ENCODE results near the gene MBNL2. TPM values are rescaled to one million over a fixed set of nuclear protein-coding genes. Genes with fewer than 3 reads are reported as not detected.
A peak's percentile ranks its signal among the peaks of the same experiment; 100 is the strongest.

The MBNL2 gene
- total and polyA plus RNA-seq, 10 of the 15 experiments (the other 5 are each of a cell fraction or from before 2014, with no cell fraction given), result 1.6 to 9.7 (median 6.7) TPM

- FAIRE-seq (no peak), ATAC-seq (0 out of 3 replicates have a peak, but pooled peaks have one; percentile 2), DNase-seq (ENCODE audit: low read depth, low spot score) (no peak)
- H3K4me1 ChIP-seq (ENCODE audit: control insufficient read depth, insufficient read depth, low read length), result peaks cover 12% of the 10 kb centered on the region; the same call in 1 of the 2 replicates
- no peaks in the 10 kb centered on the region for H3K36me3 ChIP-seq (ENCODE audit: control insufficient read depth in 2 of 2, insufficient read depth in 2 of 2, low read length in 1 of 2)
- H3K4me3 ChIP-seq, result peak overlapping the region; percentile 70; the same call in 1 of the 2 replicates
- ChIA-PET SMC1A (ENCODE audit: uncharacterized antibody, unreplicated experiment) (interaction anchor here (0.6 to 4.5 kb wide), 12 partner anchors 11 to 234 kb away, joined by 3 to 29 read pairs (median 12); partner anchors contain the start of gene RAP2A), POLR2A (interaction anchor here (0.6 to 4.7 kb wide), 8 partner anchors 11 to 222 kb away, joined by 3 to 37 read pairs (median 3); partner anchors contain the start of gene RAP2A), RAD21 (ENCODE audit: unreplicated experiment) (interaction anchor here (0.7 to 4.4 kb wide), 5 partner anchors 16 to 207 kb away, joined by 3 to 18 read pairs (median 4); no protein-coding TSS in a partner anchor), CTCF (interaction anchor here (0.7 to 6.1 kb wide), 7 partner anchors 13 to 348 kb away, joined by 3 to 62 read pairs (median 4); no protein-coding TSS in a partner anchor)
- WGBS (ENCODE audit: insufficient coverage, insufficient replicate concordance, low lambda C conversion rate, missing lambda C conversion rate), result 85% methylated on average over 8 of the region's 8 CpGs
- in situ Hi-C loops (cut with MboI) (no loop called here), intact Hi-C loops (cut with micrococcal nuclease; ENCODE audit: unreplicated experiment) (no loop called here)
- peak overlapping the region; percentile 28; the same call in 1 of the 2 replicates for H3K9ac ChIP-seq (ENCODE audit: control insufficient read depth, insufficient read depth, low read length)
- no peaks in the 10 kb centered on the region for H3K27me3 ChIP-seq (replicated peaks in 1 of 2; ENCODE audit: control insufficient read depth in 2 of 2, insufficient read depth in 2 of 2, low read length in 1 of 2)
- no peak overlapping the region; the same call in 1 of the 2 replicates for H3K27ac ChIP-seq (ENCODE audit: control insufficient read depth, insufficient read depth)
- peak overlapping the region; percentile 96 for H3K4me2 ChIP-seq (ENCODE audit: control insufficient read depth, insufficient read depth)
- peaks cover 51% of the 10 kb centered on the region for H3K79me2 ChIP-seq (ENCODE audit: control insufficient read depth, insufficient read depth, low read length)
- BruUV-seq (replicated peaks), result no TSS peak
- TF ChIP-seq ZNF622 (IDR thresholded peaks at IDR 0.05), result no peak
- no peak for TF ChIP-seq CREM (IDR thresholded peaks at IDR 0.05; ENCODE audit: low read depth)
- no peak for TF ChIP-seq RFX5 (IDR thresholded peaks at IDR 0.05; ENCODE audit: low read depth, low read length)
- no peak for TF ChIP-seq HDAC2 (IDR thresholded peaks at IDR 0.05)
- TF ChIP-seq MTA3 (IDR thresholded peaks at IDR 0.05; ENCODE audit: borderline replicate concordance, low read length), result no peak
- no peak for TF ChIP-seq PAX8 (IDR thresholded peaks at IDR 0.05)
- TF ChIP-seq KDM1A (IDR thresholded peaks at IDR 0.05; ENCODE audit: borderline replicate concordance), result no peak
- no peak for TF ChIP-seq BRCA1 (IDR thresholded peaks at IDR 0.05; ENCODE audit: low read depth, low read length)
- no peak for TF ChIP-seq ZZZ3 (IDR thresholded peaks at IDR 0.05; ENCODE audit: control insufficient read depth, insufficient read length, low read depth)
- no peak for TF ChIP-seq RUNX3 (IDR thresholded peaks at IDR 0.05; ENCODE audit: low read length)
- no peak for TF ChIP-seq MYC (IDR thresholded peaks at IDR 0.05; ENCODE audit: insufficient read depth, insufficient read length, insufficient replicate concordance, low read length, severe bottlenecking)
- H3K9me3 ChIP-seq (replicated peaks; ENCODE audit: control insufficient read depth, insufficient read depth, low read length), result no peaks in the 10 kb centered on the region
- no peak overlapping the region for H2AFZ ChIP-seq (ENCODE audit: control insufficient read depth, low read depth, low read length)
- H4K20me1 ChIP-seq (ENCODE audit: control insufficient read depth, insufficient read depth), result no peaks in the 10 kb centered on the region
These were observed 3.9 kb downstream of the MBNL2 start for GRCh38 chr13:97226013-97226412.

Data from GM12878 (cell line).